GM13977 (cell line): Measurements from ENCODE around the gene DLG2.

Experiments used
- DNase-seq: peaks from one replicate; pipeline ENCODE4 v3.0.0; 2012; ENCODE audit warnings: low spot score
- in situ Hi-C: fragments of 300-500 bp; cut with MboI; formaldehyde crosslinking; loops from one replicate; pipeline ENCODE4 v1.12.0; 2022; ENCODE audit warnings: low sequenced_read_pairs, low pct_unique_long_range_greater_than_20kb, mixed read lengths, inconsistent platforms; ENCODE audit not compliant: unreplicated experiment
- TF ChIP-seq, protein P1 (sequence below): IDR thresholded peaks from 2 replicates; pipeline ENCODE4 v1.5.1; 2012; ENCODE audit warnings: mild to moderate bottlenecking, control low read depth; ENCODE audit not compliant: insufficient read depth; ENCODE audit errors: extremely low read depth, missing control alignments

The DLG2 gene

DNA sequence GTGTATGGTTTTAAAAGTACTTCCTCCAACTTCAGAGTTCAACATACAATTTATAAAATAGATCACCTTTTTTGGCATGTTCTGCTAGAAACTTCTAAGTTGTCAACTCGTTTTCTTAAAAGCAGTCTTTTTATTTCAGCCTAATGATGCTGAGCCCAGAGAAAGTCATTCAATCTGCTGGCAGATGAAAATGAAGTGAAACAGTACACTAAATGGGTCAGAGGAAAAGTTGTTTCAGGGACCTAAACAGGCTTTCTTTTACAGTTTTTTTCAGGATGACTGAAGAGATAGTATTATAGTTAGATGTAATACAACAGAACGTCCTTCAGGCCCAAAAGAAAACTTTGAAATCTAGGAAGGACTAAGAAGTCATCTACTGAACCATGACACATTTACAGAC is 1498.3 kb downstream of the DLG2 start:
- no peak for DNase-seq
- in situ Hi-C loops: no loop called here
- TF ChIP-seq, protein P1, sequence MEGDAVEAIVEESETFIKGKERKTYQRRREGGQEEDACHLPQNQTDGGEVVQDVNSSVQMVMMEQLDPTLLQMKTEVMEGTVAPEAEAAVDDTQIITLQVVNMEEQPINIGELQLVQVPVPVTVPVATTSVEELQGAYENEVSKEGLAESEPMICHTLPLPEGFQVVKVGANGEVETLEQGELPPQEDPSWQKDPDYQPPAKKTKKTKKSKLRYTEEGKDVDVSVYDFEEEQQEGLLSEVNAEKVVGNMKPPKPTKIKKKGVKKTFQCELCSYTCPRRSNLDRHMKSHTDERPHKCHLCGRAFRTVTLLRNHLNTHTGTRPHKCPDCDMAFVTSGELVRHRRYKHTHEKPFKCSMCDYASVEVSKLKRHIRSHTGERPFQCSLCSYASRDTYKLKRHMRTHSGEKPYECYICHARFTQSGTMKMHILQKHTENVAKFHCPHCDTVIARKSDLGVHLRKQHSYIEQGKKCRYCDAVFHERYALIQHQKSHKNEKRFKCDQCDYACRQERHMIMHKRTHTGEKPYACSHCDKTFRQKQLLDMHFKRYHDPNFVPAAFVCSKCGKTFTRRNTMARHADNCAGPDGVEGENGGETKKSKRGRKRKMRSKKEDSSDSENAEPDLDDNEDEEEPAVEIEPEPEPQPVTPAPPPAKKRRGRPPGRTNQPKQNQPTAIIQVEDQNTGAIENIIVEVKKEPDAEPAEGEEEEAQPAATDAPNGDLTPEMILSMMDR: no peak

DNA sequence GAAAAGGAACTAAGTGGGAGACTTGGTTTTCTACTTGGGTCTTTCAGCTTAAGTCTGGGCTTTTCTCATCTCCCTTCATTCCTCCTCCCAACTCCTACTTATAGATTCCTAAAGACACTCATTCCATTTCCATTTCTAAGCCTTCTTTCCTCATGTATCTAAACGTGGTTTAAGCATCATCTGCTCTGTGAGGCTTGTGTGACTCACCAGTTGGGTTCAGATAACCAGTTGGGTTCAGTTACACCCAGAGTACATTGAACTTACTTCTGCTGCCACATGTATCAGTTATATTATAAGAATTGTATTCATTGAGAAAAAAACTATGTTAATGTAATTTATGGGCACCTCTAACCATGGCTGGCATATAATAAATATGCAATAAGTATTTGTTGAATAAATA is 1509.8 kb downstream of the DLG2 start:
- in situ Hi-C loops: no loop called here
- TF ChIP-seq, protein P1: no peak
- DNase-seq: no peak

DNA sequence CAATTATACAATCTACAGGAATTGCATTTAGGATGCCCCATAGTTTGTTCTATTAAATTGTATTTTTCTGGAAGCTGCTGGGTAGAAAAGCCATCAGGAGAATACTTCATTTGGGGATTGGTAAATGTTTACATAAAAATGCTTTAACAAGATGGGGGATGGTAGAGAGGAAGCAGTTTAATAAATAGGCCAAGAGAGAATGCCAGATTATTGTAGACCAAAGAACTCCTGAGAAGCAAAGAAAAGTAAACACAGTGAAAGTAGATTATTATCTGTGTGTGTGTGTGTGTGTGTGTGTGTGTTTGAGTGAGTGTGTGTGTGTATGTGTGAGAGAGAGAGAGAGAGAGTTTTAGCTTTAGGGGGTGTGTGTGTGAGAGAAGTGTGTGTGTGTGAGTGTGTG is 1520.6 kb downstream of the DLG2 start:
- TF ChIP-seq, protein P1: no peak
- no peak for DNase-seq
- in situ Hi-C loops: no loop called here

DNA sequence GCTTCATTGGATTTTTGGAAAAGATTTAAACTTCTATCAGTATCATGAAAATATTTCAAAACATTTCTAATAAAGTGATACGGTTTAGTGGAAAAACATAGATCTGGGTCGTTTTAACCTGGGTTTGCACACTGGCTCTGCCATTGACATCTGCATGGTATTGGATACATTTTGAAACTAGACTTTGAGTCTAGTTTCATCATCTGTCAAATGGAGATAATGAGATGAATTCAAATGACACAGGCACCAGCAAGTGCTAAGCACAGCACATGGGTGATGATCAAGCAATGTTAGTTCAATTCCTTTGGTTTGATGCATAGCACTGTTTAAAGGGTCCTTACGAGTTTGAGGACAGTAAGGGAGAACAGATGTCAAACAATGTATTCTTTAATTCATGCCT is 1522.0 kb downstream of the DLG2 start:
- TF ChIP-seq, protein P1: no peak
- DNase-seq: no peak
- in situ Hi-C loops: no loop called here

DNA sequence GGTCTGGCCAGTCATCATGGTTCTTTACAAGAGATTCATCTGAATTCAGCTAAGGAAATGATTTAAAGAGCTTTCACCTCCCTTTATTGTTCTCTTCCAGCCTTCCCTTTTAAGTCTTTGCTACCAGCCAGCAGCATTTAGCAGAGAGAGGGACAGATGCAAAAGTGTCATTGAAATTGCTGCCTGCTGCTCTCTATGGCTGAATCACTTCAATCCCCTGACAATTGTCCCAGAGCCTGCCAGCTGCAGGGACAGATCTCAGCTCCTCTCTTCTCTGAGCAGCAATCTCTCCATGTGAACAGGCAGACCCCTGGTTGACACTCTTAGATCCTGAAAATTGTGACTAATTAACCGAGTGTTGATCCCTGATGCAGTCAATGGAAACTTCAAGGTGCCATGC is 1524.0 kb downstream of the DLG2 start:
- in situ Hi-C loops: no loop called here
- no peak for DNase-seq
- TF ChIP-seq, protein P1: no peak

DNA sequence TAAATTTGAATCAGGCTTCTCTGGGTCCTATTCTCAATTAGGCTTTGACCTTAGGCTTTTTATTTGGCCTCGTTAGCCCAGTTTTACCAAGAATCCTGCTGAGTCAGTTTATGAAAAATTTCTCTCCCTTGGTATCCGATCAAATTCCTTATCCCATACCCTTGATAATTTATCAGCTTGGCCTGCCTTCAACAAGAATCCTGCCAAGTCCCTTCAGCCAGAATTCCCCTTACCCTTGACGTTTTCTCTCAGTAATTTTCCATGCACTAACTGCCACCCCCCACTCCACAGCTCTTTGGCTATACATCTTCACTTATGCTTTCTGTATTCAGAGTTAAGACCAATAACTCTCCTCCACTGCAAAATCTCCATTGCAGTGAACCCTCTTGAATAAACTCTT is 1530.0 kb downstream of the DLG2 start:
- DNase-seq: no peak
- TF ChIP-seq, protein P1: no peak
- in situ Hi-C loops: no loop called here
